MM.1S (cell line): Measurements from ENCODE around the gene MMP15.

Source experiments
- DNase-seq: peaks from one replicate; pipeline ENCODE4 v3.0.0-alpha.2; 2015
- H2AFZ ChIP-seq: fragments of 300-600 bp; sonication (generic); 2 replicates; pipeline ENCODE4 v1.6.0; 2016; ENCODE audit warnings: antibody characterized with exemption, low read length
- H3F3A ChIP-seq: fragments of 300-600 bp; sonication (generic); 2 replicates; pipeline ENCODE4 v1.6.1; 2016; ENCODE audit warnings: mild to moderate bottlenecking, antibody characterized with exemption, low read length, moderate library complexity, mixed read lengths; ENCODE audit not compliant: insufficient read depth
- H3K27ac ChIP-seq: fragments of 300-600 bp; sonication (generic); 2 replicates; pipeline ENCODE4 v1.5.1; 2016; ENCODE audit warnings: mild to moderate bottlenecking, low read length
- H3K27me3 ChIP-seq: fragments of 300-600 bp; sonication (generic); replicated peaks from 2 replicates; pipeline ENCODE4 v1.6.0; 2016; ENCODE audit warnings: low read length; ENCODE audit not compliant: insufficient read depth
- H3K36me3 ChIP-seq: fragments of 300-600 bp; sonication (generic); replicated peaks from 2 replicates; pipeline ENCODE4 v1.6.1; 2016; ENCODE audit warnings: mild to moderate bottlenecking, low read length, mixed read lengths; ENCODE audit not compliant: insufficient read depth
- H3K4me1 ChIP-seq: fragments of 300-600 bp; sonication (generic); 2 replicates; pipeline ENCODE4 v1.6.1; 2016; ENCODE audit warnings: low read length, mixed read lengths
- H3K4me2 ChIP-seq: fragments of 300-600 bp; sonication (generic); 2 replicates; pipeline ENCODE4 v1.6.0; 2016; ENCODE audit warnings: low read depth, low read length
- H3K4me3 ChIP-seq: fragments of 300-600 bp; sonication (generic); 2 replicates; pipeline ENCODE4 v1.5.1; 2016; ENCODE audit warnings: low read length, mixed read lengths
- H3K79me2 ChIP-seq: fragments of 300-600 bp; sonication (generic); 2 replicates; pipeline ENCODE4 v1.6.1; 2016; ENCODE audit warnings: mixed run types, low read length, mixed read lengths
- H3K9ac ChIP-seq: fragments of 300-600 bp; sonication (generic); 2 replicates; pipeline ENCODE4 v1.6.1; 2016; ENCODE audit warnings: low read length, mixed read lengths
- H3K9me2 ChIP-seq: fragments of 300-600 bp; sonication (generic); replicated peaks from 2 replicates; pipeline ENCODE4 v1.6.1; 2016; ENCODE audit warnings: mild to moderate bottlenecking, low read length, mixed read lengths; ENCODE audit not compliant: insufficient read depth
- H3K9me3 ChIP-seq: fragments of 300-600 bp; sonication (generic); replicated peaks from 2 replicates; pipeline ENCODE4 v1.6.1; 2016; ENCODE audit warnings: mild to moderate bottlenecking, low read length, mixed read lengths; ENCODE audit not compliant: insufficient read depth
- H4K20me1 ChIP-seq: fragments of 300-600 bp; sonication (generic); 2 replicates; pipeline ENCODE4 v1.6.1; 2016; ENCODE audit warnings: mild to moderate bottlenecking, low read length, moderate library complexity, mixed read lengths; ENCODE audit not compliant: insufficient read depth
- EZH2 ChIP-seq: fragments of 300-600 bp; sonication (generic); optimal IDR thresholded peaks from 2 replicates; pipeline ENCODE3; 2017; ENCODE audit warnings: low read depth, mild to moderate bottlenecking, antibody characterized with exemption, low read length, mixed read lengths
- EZH2phosphoT487 ChIP-seq: fragments of 300-600 bp; sonication (generic); IDR thresholded peaks from 2 replicates; pipeline ENCODE4 v1.6.1; 2018; ENCODE audit warnings: antibody characterized with exemption, low read length
- TF ChIP-seq, protein P1 (sequence below): fragments of 300-600 bp; sonication (generic); IDR thresholded peaks from 2 replicates; pipeline ENCODE4 v1.5.1; 2016; ENCODE audit warnings: antibody characterized with exemption, low read length, mixed read lengths

The MMP15 gene

DNA sequence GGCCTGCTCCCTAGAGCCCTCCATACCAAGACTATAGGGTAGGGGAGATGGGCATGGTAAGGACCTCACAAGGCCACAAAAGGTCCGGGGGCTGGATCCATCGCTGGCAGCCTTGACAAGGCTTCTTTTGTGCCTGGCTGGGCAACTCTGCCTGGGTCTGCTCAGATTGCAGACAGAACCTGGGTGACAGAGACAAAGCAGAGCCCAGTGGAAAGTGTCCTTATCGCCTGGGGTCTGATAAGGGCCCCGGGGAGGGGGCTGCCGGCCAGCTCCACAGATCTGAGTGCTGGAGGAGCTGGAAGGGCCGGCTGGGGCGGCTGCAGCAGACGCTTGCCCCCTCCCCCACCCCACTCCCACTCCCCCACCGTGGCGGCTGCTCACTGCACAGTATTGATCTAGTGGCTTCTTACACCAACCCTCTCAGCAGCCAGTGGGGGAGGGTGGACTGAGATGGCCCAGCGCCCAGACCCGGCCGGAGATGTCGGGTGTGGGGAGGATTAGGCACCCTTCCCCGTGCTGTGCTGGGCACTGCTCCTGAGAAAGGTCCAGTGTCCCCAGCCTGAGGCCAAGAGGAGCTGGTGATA, 7.2 kb downstream of the MMP15 start:
- no peak overlapping the region for H2AFZ ChIP-seq
- H3K9ac ChIP-seq: no peak overlapping the region
- H4K20me1 ChIP-seq: no peaks in the 10 kb centered on the region
- H3K79me2 ChIP-seq: no peaks in the 10 kb centered on the region
- no peaks in the 10 kb centered on the region for H3K9me3 ChIP-seq
- no peak overlapping the region for H3K4me3 ChIP-seq
- DNase-seq: no peak
- no peaks in the 10 kb centered on the region for H3K27me3 ChIP-seq
- TF ChIP-seq, protein P1, sequence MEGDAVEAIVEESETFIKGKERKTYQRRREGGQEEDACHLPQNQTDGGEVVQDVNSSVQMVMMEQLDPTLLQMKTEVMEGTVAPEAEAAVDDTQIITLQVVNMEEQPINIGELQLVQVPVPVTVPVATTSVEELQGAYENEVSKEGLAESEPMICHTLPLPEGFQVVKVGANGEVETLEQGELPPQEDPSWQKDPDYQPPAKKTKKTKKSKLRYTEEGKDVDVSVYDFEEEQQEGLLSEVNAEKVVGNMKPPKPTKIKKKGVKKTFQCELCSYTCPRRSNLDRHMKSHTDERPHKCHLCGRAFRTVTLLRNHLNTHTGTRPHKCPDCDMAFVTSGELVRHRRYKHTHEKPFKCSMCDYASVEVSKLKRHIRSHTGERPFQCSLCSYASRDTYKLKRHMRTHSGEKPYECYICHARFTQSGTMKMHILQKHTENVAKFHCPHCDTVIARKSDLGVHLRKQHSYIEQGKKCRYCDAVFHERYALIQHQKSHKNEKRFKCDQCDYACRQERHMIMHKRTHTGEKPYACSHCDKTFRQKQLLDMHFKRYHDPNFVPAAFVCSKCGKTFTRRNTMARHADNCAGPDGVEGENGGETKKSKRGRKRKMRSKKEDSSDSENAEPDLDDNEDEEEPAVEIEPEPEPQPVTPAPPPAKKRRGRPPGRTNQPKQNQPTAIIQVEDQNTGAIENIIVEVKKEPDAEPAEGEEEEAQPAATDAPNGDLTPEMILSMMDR: no peak
- TF ChIP-seq EZH2 (no peak), EZH2phosphoT487 (no peak)
- H3K9me2 ChIP-seq: no peaks in the 10 kb centered on the region
- H3K4me2 ChIP-seq: no peak overlapping the region
- H3F3A ChIP-seq: no peaks in the 10 kb centered on the region
- H3K36me3 ChIP-seq: no peaks in the 10 kb centered on the region
- no peaks in the 10 kb centered on the region for H3K4me1 ChIP-seq
- H3K27ac ChIP-seq: no peak overlapping the region

DNA sequence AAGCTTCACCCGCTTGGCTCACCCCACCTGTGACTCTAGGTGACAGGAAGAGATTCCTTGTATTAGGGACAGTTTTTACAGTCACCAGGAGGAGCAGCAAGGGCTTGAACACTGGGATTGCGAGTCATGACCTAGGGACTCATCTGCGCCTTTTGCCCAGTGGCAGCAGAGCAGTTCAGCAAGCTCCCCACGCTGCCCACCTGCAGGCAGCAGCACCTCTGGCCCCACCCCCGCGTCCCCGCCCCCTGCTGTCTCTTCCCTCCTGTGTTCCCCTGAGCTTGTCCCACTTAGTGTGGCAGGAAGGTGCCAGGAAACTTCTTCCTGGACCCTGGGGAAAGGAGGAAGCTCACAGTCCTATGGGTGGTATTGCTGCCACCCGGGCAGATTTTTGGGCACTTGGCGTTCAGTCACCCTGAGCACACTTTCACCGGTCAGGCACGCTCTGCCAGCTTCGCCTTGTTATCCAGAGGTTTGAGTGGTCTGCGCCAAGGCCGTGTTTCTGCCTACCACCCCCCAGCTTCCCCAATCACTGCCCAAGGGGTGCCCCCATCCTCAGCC, 8.7 kb downstream of the MMP15 start:
- DNase-seq: no peak
- Histone ChIP-seq H3K4me3 (no peak overlapping the region), H3F3A (no peaks in the 10 kb centered on the region), H3K9me3 (no peaks in the 10 kb centered on the region), H3K4me2 (no peak overlapping the region), H3K27me3 (no peaks in the 10 kb centered on the region), H3K27ac (no peak overlapping the region), H2AFZ (no peak overlapping the region), H3K9me2 (no peaks in the 10 kb centered on the region), H3K79me2 (no peaks in the 10 kb centered on the region), H3K9ac (no peak overlapping the region), H4K20me1 (no peaks in the 10 kb centered on the region), H3K4me1 (no peaks in the 10 kb centered on the region), H3K36me3 (no peaks in the 10 kb centered on the region)
- TF ChIP-seq, protein P1: no peak
- TF ChIP-seq EZH2phosphoT487 (no peak), EZH2 (no peak)

DNA sequence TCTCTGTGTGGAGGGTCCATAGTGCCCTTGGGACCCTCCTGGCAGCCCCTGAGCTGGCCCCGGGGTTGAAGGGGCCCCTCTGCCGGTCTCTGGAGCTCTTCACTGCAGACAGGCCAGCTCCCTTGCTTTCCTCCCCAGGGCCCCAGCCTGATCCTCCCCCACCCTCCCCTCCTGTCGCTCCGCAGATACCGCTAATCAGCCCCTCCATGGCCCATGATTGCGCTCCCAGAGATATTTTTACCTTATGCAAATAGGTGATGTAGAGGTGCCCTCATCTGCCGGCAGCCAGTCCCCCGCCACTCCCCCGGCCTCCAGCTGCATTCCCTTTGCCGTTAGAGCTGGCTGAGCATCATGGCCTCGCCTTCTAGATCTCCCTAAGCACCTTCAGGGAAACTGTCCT, 9.2 kb downstream of the MMP15 start:
- no peaks in the 10 kb centered on the region for H3K79me2 ChIP-seq
- H3K9me2 ChIP-seq: no peaks in the 10 kb centered on the region
- H3K27me3 ChIP-seq: no peaks in the 10 kb centered on the region
- no peak for DNase-seq
- TF ChIP-seq, protein P1: no peak
- TF ChIP-seq EZH2phosphoT487 (no peak), EZH2 (no peak)
- H3K9me3 ChIP-seq: no peaks in the 10 kb centered on the region
- H4K20me1 ChIP-seq: no peaks in the 10 kb centered on the region
- no peaks in the 10 kb centered on the region for H3F3A ChIP-seq
- H3K4me3 ChIP-seq: no peak overlapping the region
- no peak overlapping the region for H3K9ac ChIP-seq
- no peak overlapping the region for H3K4me2 ChIP-seq
- H3K4me1 ChIP-seq: no peaks in the 10 kb centered on the region
- no peak overlapping the region for H2AFZ ChIP-seq
- no peaks in the 10 kb centered on the region for H3K36me3 ChIP-seq
- no peak overlapping the region for H3K27ac ChIP-seq
